Effector CD4-positive, alpha-beta T cell (primary cell): Measurements from ENCODE around the gene SLK.

Experiments used
- DNase-seq: peaks from one replicate; pipeline ENCODE4 v3.0.0-alpha.2; 2020

Gene SLK

GRCh38 chr10:104056619-104057273, 89.8 kb downstream of the SLK start:
- DNase-seq: no peak

GRCh38 chr10:104057717-104058116, 90.8 kb downstream of the SLK start:
- no peak for DNase-seq

GRCh38 chr10:104059364-104059763, 92.4 kb downstream of the SLK start:
- DNase-seq: no peak

GRCh38 chr10:104061196-104061595, 94.3 kb downstream of the SLK start:
- DNase-seq: no peak

GRCh38 chr10:104065748-104066147, 98.8 kb downstream of the SLK start:
- no peak for DNase-seq

GRCh38 chr10:104066945-104067344, 100.0 kb downstream of the SLK start:
- no peak for DNase-seq

- no peak for DNase-seq
Measured at GRCh38 chr10:104067525-104067924, 100.6 kb downstream of the SLK start.

- no peak for DNase-seq
Measured at GRCh38 chr10:104069613-104070012, 102.7 kb downstream of the SLK start.

GRCh38 chr10:104072786-104073185, 105.8 kb downstream of the SLK start:
- no peak for DNase-seq

- DNase-seq: no peak
Measured at GRCh38 chr10:104074505-104074904, 107.6 kb downstream of the SLK start.

- DNase-seq: no peak
Measured at GRCh38 chr10:104076743-104077160, 109.8 kb downstream of the SLK start.

- DNase-seq: no peak
Measured at GRCh38 chr10:104077247-104077646, 110.3 kb downstream of the SLK start.

- DNase-seq: no peak
Measured at GRCh38 chr10:104077663-104078151, 110.8 kb downstream of the SLK start.
